HEK293T (cell line): Measurements from ENCODE around the gene PLCB1.

ENCODE experiments used
- FOXA1 ChIP-seq: fragments of 450-650 bp; IDR thresholded peaks from 2 replicates; pipeline ENCODE4 v1.6.1; 2016; ENCODE audit warnings: mild to moderate bottlenecking
- ZNF384 ChIP-seq: fragments of 450-650 bp; IDR thresholded peaks from 2 replicates; pipeline ENCODE4 v1.6.1; 2016

DNA sequence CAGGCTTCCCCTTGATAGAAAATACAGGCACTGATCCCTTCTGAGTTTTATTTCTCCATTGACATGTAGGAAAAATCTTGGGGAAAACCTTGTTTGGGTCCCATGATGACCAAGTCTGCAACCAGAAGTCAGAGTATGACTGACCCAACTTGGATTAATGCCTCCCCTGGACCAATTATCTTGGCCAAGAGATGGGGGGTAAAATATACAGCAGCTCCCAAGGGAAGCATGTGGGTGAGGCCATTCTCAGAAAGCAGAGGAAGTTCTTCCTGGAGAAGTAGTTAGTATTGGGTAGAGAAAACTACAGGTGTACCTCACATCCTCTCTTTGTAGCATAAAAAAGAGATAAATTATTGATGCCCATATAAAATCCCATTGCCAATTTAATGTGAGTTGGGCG is 651.7 kb downstream of the PLCB1 start:
- TF ChIP-seq FOXA1 = no peak
- no peak for TF ChIP-seq ZNF384
